Esophagus muscularis mucosa (tissue), 3 donors: ENCODE results near the gene STK16.

Experiments used
- POLR2A ChIP-seq: fragments of 450-650 bp; IDR thresholded peaks from one replicate; pipeline ENCODE4 v1.6.1; 2017; ENCODE audit warnings: antibody characterized with exemption, moderate library complexity, mild to moderate bottlenecking, low read depth
- TF ChIP-seq, protein P1 (sequence below), 3 experiments: fragments of 200-600 bp in 2 of 3; fragments of 450-650 bp in 1 of 3; sonication (generic) in 2 of 3; IDR thresholded peaks; one replicate each; pipeline ENCODE4 v1.5.1; 2017 to 2019; ENCODE audit warnings: antibody characterized with exemption in 3 of 3, mild to moderate bottlenecking in 2 of 3, moderate library complexity in 1 of 3

DNA sequence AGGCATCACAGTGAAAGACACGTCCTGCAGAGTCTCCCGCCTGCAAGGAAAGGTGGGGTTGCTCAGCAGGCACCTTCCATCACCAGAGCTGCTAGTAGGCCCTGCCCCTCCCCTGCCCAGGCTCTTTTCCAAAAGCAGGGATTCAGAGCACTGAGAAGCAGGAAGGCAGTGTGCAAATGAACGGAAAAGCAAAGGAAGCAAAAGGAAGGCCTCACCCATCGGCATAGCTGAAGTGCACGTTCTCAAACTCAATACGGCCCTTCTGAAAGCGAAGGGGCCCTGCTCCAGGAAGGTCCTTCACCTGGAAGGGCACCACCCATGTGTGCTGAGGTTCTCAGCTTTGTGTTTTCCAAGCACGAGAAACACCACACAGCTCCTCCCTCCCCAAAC is 32.3 kb upstream of the STK16 start:
- TF ChIP-seq, protein P1, sequence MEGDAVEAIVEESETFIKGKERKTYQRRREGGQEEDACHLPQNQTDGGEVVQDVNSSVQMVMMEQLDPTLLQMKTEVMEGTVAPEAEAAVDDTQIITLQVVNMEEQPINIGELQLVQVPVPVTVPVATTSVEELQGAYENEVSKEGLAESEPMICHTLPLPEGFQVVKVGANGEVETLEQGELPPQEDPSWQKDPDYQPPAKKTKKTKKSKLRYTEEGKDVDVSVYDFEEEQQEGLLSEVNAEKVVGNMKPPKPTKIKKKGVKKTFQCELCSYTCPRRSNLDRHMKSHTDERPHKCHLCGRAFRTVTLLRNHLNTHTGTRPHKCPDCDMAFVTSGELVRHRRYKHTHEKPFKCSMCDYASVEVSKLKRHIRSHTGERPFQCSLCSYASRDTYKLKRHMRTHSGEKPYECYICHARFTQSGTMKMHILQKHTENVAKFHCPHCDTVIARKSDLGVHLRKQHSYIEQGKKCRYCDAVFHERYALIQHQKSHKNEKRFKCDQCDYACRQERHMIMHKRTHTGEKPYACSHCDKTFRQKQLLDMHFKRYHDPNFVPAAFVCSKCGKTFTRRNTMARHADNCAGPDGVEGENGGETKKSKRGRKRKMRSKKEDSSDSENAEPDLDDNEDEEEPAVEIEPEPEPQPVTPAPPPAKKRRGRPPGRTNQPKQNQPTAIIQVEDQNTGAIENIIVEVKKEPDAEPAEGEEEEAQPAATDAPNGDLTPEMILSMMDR (IDR thresholded peaks at IDR 0.05) = no peak
- TF ChIP-seq POLR2A = no peak
